ENCODE measurements around the gene PKLR.
"Not testable (repeated sequence)": the region's sequence is repeated elsewhere in the genome, so short reads cannot be mapped to it uniquely, and the experiment has no call there.

Gene PKLR

GRCh38 chr1:155318082-155318481 is 16.8 kb upstream of the PKLR start:
- DNase-seq (ENCODE audit: low read depth) = no peak

GRCh38 chr1:155316922-155317321 is 15.7 kb upstream of the PKLR start:
- DNase-seq (ENCODE audit: low read depth) = no peak

- no peak for DNase-seq (ENCODE audit: low read depth)
Measured at GRCh38 chr1:155313261-155313660, 12.0 kb upstream of the PKLR start.

GRCh38 chr1:155309423-155310021 is 8.3 kb upstream of the PKLR start:
- no peak for DNase-seq (ENCODE audit: low read depth)

- DNase-seq (ENCODE audit: low read depth) = peak; percentile 99
Measured at GRCh38 chr1:155308493-155309422, 7.5 kb upstream of the PKLR start, which contains the start of gene FDPS. TSS of gene FDPS (plus strand) at chr1:155308866. CDS start at chr1:155309790, 924 bp downstream.

- DNase-seq (ENCODE audit: low read depth) = peak; percentile 29
Measured at GRCh38 chr1:155307247-155307740, 6.1 kb upstream of the PKLR start.

GRCh38 chr1:155305881-155306391 is 4.7 kb upstream of the PKLR start:
- no peak for DNase-seq (ENCODE audit: low read depth)

GRCh38 chr1:155304558-155305063 is 3.4 kb upstream of the PKLR start:
- DNase-seq (ENCODE audit: low read depth) = no peak

GRCh38 chr1:155300553-155301329 is 497 bp downstream of the PKLR start:
- DNase-seq (ENCODE audit: low read depth) = no peak

- DNase-seq (ENCODE audit: low read depth) = no peak
Measured at GRCh38 chr1:155300024-155300423, 1.2 kb downstream of the PKLR start.

- DNase-seq (ENCODE audit: low read depth) = no peak
Measured at GRCh38 chr1:155297384-155297783, 3.9 kb downstream of the PKLR start.

- DNase-seq (ENCODE audit: low read depth) = no peak
Measured at GRCh38 chr1:155296661-155297060, 4.6 kb downstream of the PKLR start.

- DNase-seq (ENCODE audit: low read depth) = no peak
Measured at GRCh38 chr1:155295942-155296267, 5.3 kb downstream of the PKLR start.

- DNase-seq (ENCODE audit: low read depth) = no peak
Measured at GRCh38 chr1:155295183-155295941, 5.9 kb downstream of the PKLR start.

- no peak for DNase-seq (ENCODE audit: low read depth)
Measured at GRCh38 chr1:155294520-155295182, 6.6 kb downstream of the PKLR start.

GRCh38 chr1:155293086-155293749 is 8.0 kb downstream of the PKLR start:
- no peak for DNase-seq (ENCODE audit: low read depth)

GRCh38 chr1:155291006-155291405 is 10.2 kb downstream of the PKLR start:
- not testable (repeated sequence) for DNase-seq (ENCODE audit: low read depth)

GRCh38 chr1:155287987-155288543 is 13.2 kb downstream of the PKLR start:
- no peak for DNase-seq (ENCODE audit: low read depth)

GRCh38 chr1:155286544-155286943 is 14.7 kb downstream of the PKLR start:
- no peak for DNase-seq (ENCODE audit: low read depth)

- no peak for DNase-seq (ENCODE audit: low read depth)
Measured at GRCh38 chr1:155285631-155286044, 15.6 kb downstream of the PKLR start.
